Right lung (tissue), 5 donors: ENCODE data around the gene FBXO11. TPM values are rescaled to one million over a fixed set of nuclear protein-coding genes. Genes with fewer than 3 reads are reported as not detected.

Experiments
- DNase-seq, 2 donors: peaks; one replicate each; pipeline ENCODE4 v3.0.0-alpha.2; 2013
- polyA plus RNA-seq, 5 donors: library from polyadenylated mRNA; unstranded; fragments of 120-200 nt; gene quantifications; one replicate each; pipeline versions ENCODE4 v1.2.1 to v1.2.3, GENCODE V29; 2013; ENCODE audit warnings: inconsistent platforms in 1 of 5, low replicate concordance in 1 of 5; ENCODE audit not compliant: insufficient read length in 5 of 5, insufficient read depth in 1 of 5

The FBXO11 gene
- polyA plus RNA-seq, 5 donors, result 65.0 to 100 (median 88.8) TPM

DNA sequence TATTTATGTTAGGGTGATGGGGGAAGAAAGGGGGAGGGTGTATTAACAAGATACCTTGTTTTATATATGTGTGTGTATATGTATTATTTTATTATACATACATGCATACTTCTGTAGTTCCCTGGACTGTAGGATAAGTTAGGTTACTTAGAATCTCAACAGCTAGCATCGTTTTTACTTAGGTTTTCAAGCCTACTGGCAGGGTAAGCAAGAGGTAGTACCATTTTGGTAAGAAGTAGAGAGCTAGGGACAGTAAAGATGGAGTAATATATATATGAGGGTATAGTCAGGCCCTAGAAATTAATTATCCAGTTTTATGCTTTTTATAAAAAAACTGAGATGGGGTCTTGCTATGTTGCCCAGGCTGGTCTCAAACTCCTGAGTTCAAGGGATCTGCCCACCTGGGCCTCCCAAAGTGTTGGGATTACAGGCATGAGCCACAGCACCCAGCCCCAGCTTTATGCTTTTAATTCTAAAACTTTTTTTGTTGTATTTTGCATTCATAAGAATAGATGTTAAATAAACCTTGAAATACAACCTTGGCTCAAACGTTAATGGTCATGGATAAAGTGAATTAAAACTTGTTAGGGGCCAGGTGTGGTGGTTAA is 110.1 kb downstream of the FBXO11 start:
- no peak for DNase-seq

GRCh38 chr2:47785986-47786385 is 120.3 kb downstream of the FBXO11 start:
- DNase-seq, result no peak

DNA sequence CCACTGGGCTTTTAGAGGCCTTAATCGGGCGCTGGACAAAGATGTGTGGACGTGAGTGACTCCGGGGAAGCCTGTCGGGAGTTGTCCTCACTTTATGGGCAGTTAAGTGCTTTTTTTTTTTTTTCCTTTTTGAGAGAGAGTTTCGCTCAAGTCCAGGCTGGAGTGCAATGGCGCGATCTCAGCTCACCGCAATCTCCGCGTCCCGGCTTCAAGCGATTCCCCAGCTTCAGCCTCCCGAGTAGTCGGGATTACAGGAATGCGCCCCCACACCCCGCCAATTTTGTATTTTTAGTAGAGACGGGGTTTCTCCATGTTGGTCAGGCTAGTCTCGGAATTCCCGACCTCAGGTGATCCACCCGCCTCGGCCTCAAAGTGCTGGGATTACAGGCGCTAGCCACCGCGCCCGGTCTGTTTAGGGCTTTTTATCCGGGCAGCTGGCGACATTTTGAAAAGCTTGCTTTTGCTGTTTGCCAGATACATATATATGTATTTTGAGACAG is 121.9 kb downstream of the FBXO11 start:
- DNase-seq, result no peak

DNA sequence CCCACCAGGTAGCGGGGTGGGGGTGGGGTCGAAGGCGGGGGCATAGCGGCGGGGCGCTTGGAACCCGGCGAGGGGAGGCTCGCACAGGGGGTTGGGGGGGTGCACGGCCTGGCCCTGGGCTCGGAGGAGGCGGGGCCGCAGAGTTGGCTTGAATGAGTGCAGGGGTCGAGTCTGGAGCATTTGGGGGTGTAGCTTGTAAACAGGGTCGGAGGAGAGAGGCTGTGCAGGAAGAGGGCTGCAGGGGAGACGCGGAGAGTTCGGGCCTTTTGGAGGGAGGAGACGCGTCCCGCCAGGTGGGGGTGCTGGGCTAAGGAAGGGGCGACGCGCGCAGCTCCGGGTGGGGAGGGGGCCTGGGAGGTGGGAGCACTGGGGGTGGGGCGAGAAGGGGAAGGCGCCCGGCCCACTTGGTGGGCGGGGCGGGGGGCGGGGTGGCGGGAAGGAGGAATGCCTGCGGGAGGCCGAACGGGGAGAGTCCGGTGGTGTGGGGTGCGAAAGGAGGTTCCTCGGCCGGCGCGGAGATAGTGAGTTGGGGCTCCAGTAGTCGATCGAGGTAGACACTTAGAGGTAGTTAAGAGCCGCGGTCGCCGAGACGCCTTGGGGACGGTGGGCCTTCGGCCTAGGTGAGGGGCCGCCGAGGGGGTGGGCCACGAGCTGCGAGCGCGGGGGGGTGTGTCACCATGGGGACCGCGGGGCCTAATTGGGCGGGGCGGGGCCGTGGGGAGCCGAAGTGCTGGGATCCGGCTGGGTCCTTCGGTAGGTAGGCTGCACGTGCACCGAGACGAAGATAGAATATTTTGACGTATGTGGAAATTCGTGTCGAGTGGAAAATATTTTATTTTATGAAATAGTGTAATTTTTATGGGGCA is 122.6 kb downstream of the FBXO11 start:
- peak; percentile 74 to 76 for DNase-seq

DNA sequence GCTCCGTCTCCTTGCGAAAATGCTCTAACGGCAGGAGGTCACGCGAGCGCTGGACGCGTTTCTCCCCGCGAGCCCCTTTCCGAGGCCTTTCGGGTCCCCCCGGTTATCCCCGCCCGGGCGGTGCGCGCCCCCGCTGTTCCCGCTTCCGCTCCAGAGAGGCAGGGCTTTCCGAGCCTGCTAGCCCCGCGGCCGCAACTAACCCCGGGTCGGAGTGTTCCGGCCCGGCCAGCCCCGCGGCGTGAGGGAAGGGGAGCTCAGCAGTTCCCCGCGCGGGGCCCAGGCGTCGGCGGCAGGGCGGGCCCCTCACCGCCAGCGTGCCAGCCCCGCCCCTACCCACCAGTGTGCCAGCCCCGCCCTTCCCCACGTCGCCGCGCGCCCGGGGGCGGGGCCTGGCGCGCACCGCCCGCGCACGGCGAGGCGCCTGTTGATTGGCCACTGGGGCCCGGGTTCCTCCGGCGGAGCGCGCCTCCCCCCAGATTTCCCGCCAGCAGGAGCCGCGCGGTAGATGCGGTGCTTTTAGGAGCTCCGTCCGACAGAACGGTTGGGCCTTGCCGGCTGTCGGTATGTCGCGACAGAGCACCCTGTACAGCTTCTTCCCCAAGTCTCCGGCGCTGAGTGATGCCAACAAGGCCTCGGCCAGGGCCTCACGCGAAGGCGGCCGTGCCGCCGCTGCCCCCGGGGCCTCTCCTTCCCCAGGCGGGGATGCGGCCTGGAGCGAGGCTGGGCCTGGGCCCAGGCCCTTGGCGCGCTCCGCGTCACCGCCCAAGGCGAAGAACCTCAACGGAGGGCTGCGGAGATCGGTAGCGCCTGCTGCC is 123.4 kb downstream of the FBXO11 start, which contains the start of gene MSH6:
Gene MSH6 (plus strand): TSS at position 475 of the 815 bp plus-strand sequence. CDS start 89 bp downstream, at position 564.
- peak; percentile 92 for DNase-seq

DNA sequence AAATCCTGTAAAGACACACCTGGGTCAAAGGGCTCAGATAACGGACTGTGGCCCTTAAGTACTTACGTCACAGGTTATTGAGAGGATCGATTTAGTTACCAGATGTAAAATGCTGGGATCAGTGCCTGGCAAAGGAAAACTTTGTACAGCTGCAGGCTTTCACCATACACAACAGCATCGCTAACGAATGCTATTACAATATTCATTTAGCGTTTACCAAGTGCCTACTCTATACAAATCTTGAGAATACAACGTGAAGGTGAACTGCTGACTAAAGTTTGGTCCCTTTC is 124.0 kb downstream of the FBXO11 start:
- no peak for DNase-seq

DNA sequence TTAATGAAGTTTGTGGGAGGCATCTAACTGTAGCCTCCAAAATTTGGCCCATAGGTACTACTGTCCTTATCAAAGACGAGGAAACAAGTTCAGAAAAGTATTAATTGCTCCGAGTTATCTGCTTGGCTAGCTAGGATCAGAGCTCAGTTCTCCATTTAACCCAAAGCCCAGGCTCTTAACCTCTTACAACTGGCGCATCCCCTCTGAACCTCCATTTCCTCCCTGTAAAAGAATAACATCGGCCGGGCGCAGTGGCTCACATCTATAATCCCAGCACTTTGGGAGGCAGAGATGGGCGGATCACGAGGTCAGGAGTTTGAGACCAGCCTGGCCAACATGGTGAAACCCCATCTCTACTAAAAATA is 126.9 kb downstream of the FBXO11 start:
- no peak for DNase-seq

- no peak for DNase-seq
Observed at GRCh38 chr2:47778698-47779425, 127.4 kb downstream of the FBXO11 start.

GRCh38 chr2:47777277-47777937 is 128.9 kb downstream of the FBXO11 start:
- no peak for DNase-seq

DNA sequence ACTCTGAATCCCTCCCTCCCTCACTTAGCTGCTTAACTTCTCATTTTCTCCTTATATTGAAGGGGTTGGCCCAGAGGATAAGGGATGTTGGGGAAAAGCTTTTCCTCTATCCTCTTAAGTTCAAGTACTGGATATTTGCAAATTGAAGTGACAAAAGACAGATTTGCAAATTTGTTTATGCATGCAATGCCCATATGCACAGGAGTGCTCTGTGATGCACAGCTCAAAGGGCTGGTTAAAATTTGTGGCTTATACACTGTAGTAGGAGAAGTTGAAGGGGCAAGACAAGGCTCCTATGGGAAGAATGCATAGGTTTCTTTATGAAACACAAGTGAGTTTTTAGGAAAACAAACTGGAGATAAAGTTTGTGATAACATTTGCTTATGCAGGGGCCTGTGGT is 131.7 kb downstream of the FBXO11 start:
- no peak for DNase-seq

DNA sequence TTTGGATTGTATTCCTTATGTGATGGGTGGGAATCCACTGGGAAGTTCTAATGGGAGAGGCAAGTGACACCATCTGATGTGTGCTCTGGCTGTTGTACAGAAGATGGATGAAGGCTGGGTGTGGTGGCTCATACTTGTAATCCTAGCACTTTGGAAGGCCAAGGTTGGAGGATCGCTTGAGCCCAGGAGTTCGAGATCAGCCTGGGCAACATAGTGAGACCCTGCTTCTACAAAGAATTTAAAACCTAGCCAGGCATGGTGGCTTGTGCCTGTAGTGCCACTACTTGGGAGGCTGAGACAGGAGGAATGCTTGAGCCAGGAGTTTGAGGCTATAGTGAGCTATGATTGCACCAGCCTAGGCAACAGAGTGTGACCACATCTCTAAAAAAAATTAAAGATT is 134.0 kb downstream of the FBXO11 start:
- no peak for DNase-seq

GRCh38 chr2:47771211-47771610 is 135.1 kb downstream of the FBXO11 start:
- DNase-seq, result no peak

- DNase-seq, result no peak
Observed at GRCh38 chr2:47769318-47769717, 137.0 kb downstream of the FBXO11 start.

GRCh38 chr2:47767880-47768609 is 138.3 kb downstream of the FBXO11 start:
- DNase-seq, result peak; percentile 32 to 45

- no peak for DNase-seq
Observed at GRCh38 chr2:47767497-47767844, 138.8 kb downstream of the FBXO11 start.

- DNase-seq, result no peak
Observed at GRCh38 chr2:47751856-47752414, 154.4 kb downstream of the FBXO11 start.

DNA sequence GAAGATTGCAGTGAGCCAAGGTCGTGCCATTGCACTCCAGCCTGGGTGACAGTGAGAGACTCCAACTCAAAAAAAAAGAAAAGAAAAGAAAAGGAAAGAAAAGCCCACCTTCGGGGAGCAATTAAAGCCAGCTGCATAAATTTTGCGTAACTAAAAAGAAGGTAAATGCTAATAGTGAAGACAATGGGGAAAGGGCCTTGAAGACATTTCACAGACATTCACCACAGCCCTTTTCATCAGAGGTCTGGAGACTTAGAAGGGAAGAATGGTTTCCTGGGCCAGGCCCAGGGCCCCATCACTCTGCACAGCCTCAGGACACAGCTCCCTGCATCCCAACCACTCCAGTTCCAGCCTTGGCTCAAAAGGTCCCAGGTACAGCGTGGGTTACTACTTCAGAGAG is 158.4 kb downstream of the FBXO11 start:
- DNase-seq, result no peak

DNA sequence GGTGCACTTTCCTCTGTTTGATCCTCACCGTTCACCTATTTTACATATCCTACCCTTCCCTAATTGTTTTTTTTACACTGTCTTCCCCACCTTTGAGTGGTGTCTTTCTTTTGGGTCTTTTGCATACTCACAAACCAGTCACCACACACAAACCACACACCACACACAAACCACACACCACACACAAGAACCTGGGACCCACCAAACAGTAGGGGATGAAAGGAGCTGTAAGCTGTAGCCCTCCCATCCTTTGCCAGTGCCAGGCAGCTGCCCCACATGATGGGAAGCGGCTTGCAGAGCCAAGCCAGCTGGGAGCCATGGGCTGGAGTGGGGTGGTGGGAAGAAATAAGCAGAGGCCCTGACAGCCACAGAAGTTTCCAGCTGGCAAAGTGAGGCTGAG is 162.2 kb downstream of the FBXO11 start:
- DNase-seq, result no peak

DNA sequence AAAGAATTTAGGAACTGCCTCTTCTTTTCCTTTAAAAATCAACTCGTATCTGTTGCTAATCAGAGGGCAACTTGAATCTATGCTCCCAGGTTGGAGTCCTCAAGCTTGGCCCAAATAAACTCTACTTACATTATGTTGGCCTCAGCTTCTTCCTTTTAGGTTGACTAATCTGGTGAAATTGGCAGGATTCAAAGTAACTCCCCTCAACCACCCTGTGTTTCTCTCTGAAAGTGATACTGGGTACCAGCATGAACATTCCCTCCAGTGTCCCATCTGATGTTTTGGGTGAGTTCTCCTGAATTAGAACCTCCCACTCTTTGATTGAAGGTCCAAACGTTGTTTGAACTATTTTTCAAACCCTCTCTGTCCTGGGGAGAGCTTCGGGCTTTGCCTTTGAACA is 164.7 kb downstream of the FBXO11 start:
- no peak for DNase-seq

DNA sequence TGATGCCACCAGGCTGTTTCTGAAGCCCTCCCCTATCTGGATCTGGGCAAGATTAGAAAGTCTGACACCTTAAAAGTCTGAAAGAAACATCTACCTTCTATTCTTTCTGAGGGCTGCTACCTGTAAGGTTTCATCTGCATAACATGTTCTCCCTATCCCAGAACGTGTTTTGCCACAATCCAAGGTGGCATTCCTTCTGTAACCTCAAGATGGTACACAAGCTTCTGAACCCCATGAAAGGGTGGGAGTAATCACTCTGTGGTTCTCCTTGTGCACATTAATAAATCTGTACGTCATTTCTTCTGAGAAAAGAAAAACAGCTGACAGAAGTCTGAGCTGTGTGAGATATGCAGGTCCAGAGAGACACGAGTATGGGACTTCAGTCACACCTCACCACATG is 165.2 kb downstream of the FBXO11 start:
- no peak for DNase-seq
